Neural progenitor cell (in vitro differentiated cells): ENCODE measurements around the gene TRPM3.

ENCODE experiments used
- CTCF ChIP-seq: fragments of 200-600 bp; sonication (generic); IDR thresholded peaks from 2 replicates; pipeline ENCODE4 v1.5.1; 2017; ENCODE audit warnings: antibody characterized with exemption, mild to moderate bottlenecking
- EZH2phosphoT487 ChIP-seq: fragments of 200-600 bp; sonication (generic); IDR thresholded peaks from 2 replicates; pipeline ENCODE4 v1.6.1; 2017; ENCODE audit warnings: antibody characterized with exemption

GRCh38 chr9:70934642-70935041 lies 186.8 kb downstream of the TRPM3 start:
- TF ChIP-seq CTCF (no peak), EZH2phosphoT487 (no peak)
